Uterus (tissue), 2 donors: ENCODE data around the gene KCNK1.

Experiments
- CTCF ChIP-seq, 4 experiments: fragments of 200-600 bp in 2 of 4; fragments of 450-650 bp in 2 of 4; sonication (generic) in 2 of 4; IDR thresholded peaks; one replicate each; pipeline ENCODE4 v1.5.1; 2016 to 2019; ENCODE audit warnings: antibody characterized with exemption in 4 of 4, mild to moderate bottlenecking in 2 of 4, moderate library complexity in 1 of 4
- POLR2A ChIP-seq, 2 donors: fragments of 450-650 bp; IDR thresholded peaks; one replicate each; pipeline ENCODE4 v1.6.1; 2016; ENCODE audit warnings: antibody characterized with exemption in 2 of 2, mild to moderate bottlenecking in 1 of 2, moderate library complexity in 1 of 2

- TF ChIP-seq CTCF (IDR thresholded peaks at IDR 0.05) (no peak), POLR2A (IDR thresholded peaks at IDR 0.05) (no peak)
Measured at GRCh38 chr1:233672732-233673131, 58.8 kb downstream of the KCNK1 start.
